ENCODE data around the gene ATG10. TPM values are rescaled to one million over a fixed set of nuclear protein-coding genes. Genes with fewer than 3 reads are reported as not detected.

The ATG10 gene
- total and polyA plus RNA-seq, 2 experiments from 2014 or later, result 12.5 to 17.7 TPM

GRCh38 chr5:82050955-82051354, 79.1 kb downstream of the ATG10 start (continued):
- TF ChIP-seq ZNF462 (CRISPR knock-in tag; IDR thresholded peaks at IDR 0.05), result no peak

GRCh38 chr5:82054004-82054710, 82.3 kb downstream of the ATG10 start:
- H3K4me2 ChIP-seq, result no peak overlapping the region
- no peaks in the 10 kb centered on the region for H4K20me1 ChIP-seq (replicated peaks; ENCODE audit: insufficient read depth)
- H3K4me1 ChIP-seq (ENCODE audit: insufficient read depth), result no peaks in the 10 kb centered on the region
- no peaks in the 10 kb centered on the region for H3K79me2 ChIP-seq (replicated peaks; ENCODE audit: insufficient read depth)
- Mint-ChIP-seq H3K4me1 (peaks cover 5% of the 10 kb centered on the region), H3K27ac (no peak overlapping the region; the same call in 1 of the 2 replicates), H3K9me3 (no peaks in the 10 kb centered on the region), H3K27me3 (ENCODE audit: insufficient read depth, low read depth, poor library complexity) (no peaks in the 10 kb centered on the region), H3K4me3 (no peak overlapping the region), H3K36me3 (ENCODE audit: low read depth) (no peaks in the 10 kb centered on the region; the same call in 2 of the 3 replicates)
- no peak overlapping the region for H3K4me3 ChIP-seq
- no peaks in the 10 kb centered on the region for H3K36me3 ChIP-seq (ENCODE audit: insufficient read depth)
- 0 out of 2 replicates have a peak, but pooled peaks cover 3% of the 10 kb centered on the region for H3K9me2 ChIP-seq (ENCODE audit: insufficient read depth)
- no peak for TF ChIP-seq CREB1 (CRISPR knock-in tag; IDR thresholded peaks at IDR 0.05; ENCODE audit: low read depth)
- no peak for TF ChIP-seq REST (IDR thresholded peaks at IDR 0.05; ENCODE audit: unreplicated experiment)
- TF ChIP-seq ZNF331 (CRISPR knock-in tag; IDR thresholded peaks at IDR 0.05; ENCODE audit: low read depth), result no peak
- no peak for TF ChIP-seq ETS1 (IDR thresholded peaks at IDR 0.05)
- no peaks in the 10 kb centered on the region for H3F3A ChIP-seq (replicated peaks; ENCODE audit: low read depth)
- ATAC-seq (no peak), DNase-seq (ENCODE audit: low spot score) (no peak)
- H3K27ac ChIP-seq (ENCODE audit: low read depth), result no peak overlapping the region
- no peak overlapping the region for H2AFZ ChIP-seq
- no peaks in the 10 kb centered on the region for H3K27me3 ChIP-seq (ENCODE audit: insufficient read depth)
